GM12878 (cell line): ENCODE measurements around the gene SMOC1. TPM values are rescaled to one million over a fixed set of nuclear protein-coding genes. Genes with fewer than 3 reads are reported as not detected.

Source experiments
- ATAC-seq: fragments of 200-7000 bp; cut with Tn5 transposase; 3 replicates; pipeline ENCODE4 v1.9.1; 2020; ENCODE audit warnings: mild to moderate bottlenecking, moderate library complexity
- BruUV-seq: library from RNA; stranded (reverse); fragments of 400-500 nt; replicated peaks from 2 replicates; lab custom pipeline; 2021; lab: Mats Ljungman, UMichigan
- CTCF ChIA-PET: fragments of 300-600 bp; sonication (Branson Sonifier 250); formaldehyde crosslinking; extraction: SDS; loops from one replicate; lab custom pipeline; 2021; ENCODE audit warnings: inconsistent platforms; lab: Yijun Ruan, JAX
- POLR2A ChIA-PET: fragments of 350-600 bp; formaldehyde crosslinking; extraction: SDS; loops from one replicate; lab custom pipeline; 2021; ENCODE audit warnings: inconsistent platforms; lab: Charles Lee
- RAD21 ChIA-PET: fragments of 300-600 bp; sonication (Branson Sonifier 250); formaldehyde crosslinking; loops from one replicate; lab custom pipeline; 2023; ENCODE audit warnings: antibody characterized with exemption; ENCODE audit not compliant: unreplicated experiment; lab: Charles Lee
- SMC1A ChIA-PET: fragments of 300-600 bp; sonication (Branson Sonifier 250); formaldehyde crosslinking; loops from one replicate; lab custom pipeline; 2023; ENCODE audit not compliant: unreplicated experiment, uncharacterized antibody; lab: Charles Lee
- DNase-seq: peaks from one replicate; pipeline ENCODE4 v3.0.0-alpha.2; 2011; ENCODE audit warnings: low read depth, low spot score
- FAIRE-seq: peaks from 3 replicates; lab custom pipeline; 2011; peaks lifted over from hg19 to GRCh38; lab: Jason Lieb, UNC
- H2AFZ ChIP-seq: 2 replicates; pipeline ENCODE4 v1.6.0; 2011; ENCODE audit warnings: low read depth, low read length, control low read depth; ENCODE audit not compliant: control insufficient read depth
- H3K27ac ChIP-seq: 2 replicates; pipeline ENCODE4 v1.5.1; 2011; ENCODE audit warnings: control low read depth; ENCODE audit not compliant: control insufficient read depth, insufficient read depth
- H3K27me3 ChIP-seq, 2 experiments: replicated peaks in 1 of 2; 2 replicates each; pipeline versions ENCODE4 v1.6.0 to v1.6.1; 2011; ENCODE audit warnings: low read length in 1 of 2; ENCODE audit not compliant: control insufficient read depth in 2 of 2, insufficient read depth in 2 of 2
- H3K36me3 ChIP-seq, 2 experiments: 2 replicates each; pipeline ENCODE4 v1.5.1; 2011; ENCODE audit warnings: low read length in 1 of 2; ENCODE audit not compliant: control insufficient read depth in 2 of 2, insufficient read depth in 2 of 2
- H3K4me1 ChIP-seq: 2 replicates; pipeline ENCODE4 v1.6.1; 2011; ENCODE audit warnings: mild to moderate bottlenecking, low read length, moderate library complexity, mixed read lengths; ENCODE audit not compliant: control insufficient read depth, insufficient read depth
- H3K4me2 ChIP-seq: 2 replicates; pipeline ENCODE4 v1.6.0; 2011; ENCODE audit warnings: control low read depth; ENCODE audit not compliant: control insufficient read depth, insufficient read depth
- H3K4me3 ChIP-seq: fragments of 200-600 bp; sonication (generic); 2 replicates; pipeline ENCODE4 v1.5.1; 2016
- H3K79me2 ChIP-seq: 2 replicates; pipeline ENCODE4 v1.6.0; 2011; ENCODE audit warnings: low read length; ENCODE audit not compliant: control insufficient read depth, insufficient read depth
- H3K9ac ChIP-seq: 2 replicates; pipeline ENCODE4 v1.8.0; 2011; ENCODE audit warnings: low read length, control low read depth, mixed read lengths; ENCODE audit not compliant: control insufficient read depth, insufficient read depth
- H3K9me3 ChIP-seq: replicated peaks from 3 replicates; pipeline ENCODE4 v1.5.1; 2011; ENCODE audit warnings: mild to moderate bottlenecking, low read length; ENCODE audit not compliant: control insufficient read depth, insufficient read depth
- H4K20me1 ChIP-seq: 2 replicates; pipeline ENCODE4 v1.6.0; 2011; ENCODE audit not compliant: control insufficient read depth, insufficient read depth
- ATF2 ChIP-seq: IDR thresholded peaks from 2 replicates; pipeline ENCODE4 v1.6.1; 2012; ENCODE audit warnings: low read length, inconsistent platforms
- CBFB ChIP-seq: IDR thresholded peaks from 2 replicates; pipeline ENCODE4 v1.6.1; 2016; ENCODE audit warnings: antibody characterized with exemption, low read depth
- EP300 ChIP-seq, 2 experiments: fragments of 150-350 bp in 1 of 2; IDR thresholded peaks; 2 replicates each; pipeline ENCODE4 v1.6.1; 2011 to 2012; ENCODE audit warnings: low read depth in 2 of 2, low read length in 2 of 2, borderline replicate concordance in 1 of 2, improper control_type of control experiment in 1 of 2, inconsistent platforms in 1 of 2; ENCODE audit not compliant: control insufficient read depth in 1 of 2
- GABPA ChIP-seq: IDR thresholded peaks from 2 replicates; pipeline ENCODE4 v1.6.1; 2014; ENCODE audit warnings: antibody characterized with exemption, low read depth, mild to moderate bottlenecking, inconsistent platforms
- HDGF ChIP-seq: fragments of 450-650 bp; IDR thresholded peaks from 2 replicates; pipeline ENCODE4 v1.6.1; 2016; ENCODE audit warnings: antibody characterized with exemption
- IKZF2 ChIP-seq, 2 experiments: fragments of 450-650 bp; IDR thresholded peaks; 2 replicates each; pipeline ENCODE4 v1.6.1; 2017; ENCODE audit warnings: mild to moderate bottlenecking in 2 of 2, moderate library complexity in 2 of 2
- JUND ChIP-seq: IDR thresholded peaks from 2 replicates; pipeline ENCODE4 v1.6.1; 2012; ENCODE audit warnings: low read depth, mild to moderate bottlenecking, low read length, improper control_type of control experiment, moderate library complexity
- NBN ChIP-seq: fragments of 450-650 bp; IDR thresholded peaks from 2 replicates; pipeline ENCODE4 v1.6.1; 2016
- NR2C2 ChIP-seq: IDR thresholded peaks from 2 replicates; pipeline ENCODE4 v1.6.1; 2011; ENCODE audit warnings: borderline replicate concordance, low read depth; ENCODE audit not compliant: control insufficient read depth, insufficient read length
- NRF1 ChIP-seq: conservative IDR thresholded peaks from 2 replicates; pipeline ENCODE4 v1.6.1; 2011; ENCODE audit warnings: mild to moderate bottlenecking, low read depth, low read length, improper control_type of control experiment
- PML ChIP-seq: IDR thresholded peaks from 2 replicates; pipeline ENCODE4 v1.6.1; 2012; ENCODE audit warnings: low read length, inconsistent platforms
- POU2F2 ChIP-seq: IDR thresholded peaks from 3 replicates; pipeline ENCODE4 v1.6.1; 2011; ENCODE audit warnings: low read depth, mild to moderate bottlenecking, low read length, borderline replicate concordance
- RAD21 ChIP-seq: IDR thresholded peaks from 2 replicates; pipeline ENCODE4 v1.6.1; 2011; ENCODE audit warnings: mild to moderate bottlenecking, low read depth, low read length, moderate library complexity; ENCODE audit not compliant: insufficient read depth
- RB1 ChIP-seq: fragments of 450-650 bp; formaldehyde crosslinking; IDR thresholded peaks from 2 replicates; pipeline ENCODE4 v1.6.1; 2017; ENCODE audit warnings: mild to moderate bottlenecking, borderline replicate concordance
- SREBF1 ChIP-seq: IDR thresholded peaks from 2 replicates; pipeline ENCODE4 v1.6.1; 2012; ENCODE audit warnings: mild to moderate bottlenecking, low read length
- ZBED1 ChIP-seq: IDR thresholded peaks from 2 replicates; pipeline ENCODE4 v1.6.1; 2016; ENCODE audit warnings: borderline replicate concordance
- ZNF207 ChIP-seq: fragments of 450-650 bp; IDR thresholded peaks from 2 replicates; pipeline ENCODE4 v1.6.1; 2014; ENCODE audit warnings: antibody characterized with exemption, mild to moderate bottlenecking, borderline replicate concordance
- WGBS: methylation state at CpG from one replicate; pipeline ENCODE4 v1.1.6; 2016; ENCODE audit warnings: low lambda C conversion rate; ENCODE audit not compliant: insufficient replicate concordance, insufficient coverage; ENCODE audit errors: missing lambda C conversion rate; 5-methylcytosine and 5-hydroxymethylcytosine counted together
- in situ Hi-C: fragments of 300-500 bp; cut with MboI; formaldehyde crosslinking; loops from 9 replicates; pipeline ENCODE4 v1.14.3; 2018; ENCODE audit warnings: mixed read lengths
- intact Hi-C: fragments of 100-400 bp; cut with micrococcal nuclease; formaldehyde crosslinking; loops from one replicate; pipeline ENCODE4 v1.14.2; 2022; ENCODE audit not compliant: unreplicated experiment
- polyA plus RNA-seq, 11 experiments: library from polyadenylated mRNA; depleted of rRNA in 4 of 11; unstranded in 6 of 11; stranded (reverse) in 5 of 11; fragments of >200 nt; fragmentation: Nextera tagmentation in 4 of 11; fragmentation: Illumina TruSeq in 1 of 11; extraction: Ambion mirVana in 4 of 11; extraction: Trizol in 1 of 11; gene quantifications; 1 replicate in 1 of 11; 2 replicates in 10 of 11; pipeline versions ENCODE4 v1.2.1 to v1.2.3, GENCODE V29; 2011 to 2016; ENCODE audit warnings: inconsistent platforms in 2 of 11, missing spikeins in 2 of 11, low read depth in 1 of 11
- total RNA-seq, 4 experiments: library from RNA; depleted of rRNA in 3 of 4; stranded (reverse); fragments of >200 nt in 3 of 4; fragmentation: Illumina TruSeq in 1 of 4; extraction: Trizol in 1 of 4; gene quantifications; 2 replicates each; pipeline versions ENCODE4 v1.2.1 to v1.2.3, GENCODE V29; 2013 to 2021
- TF ChIP-seq, protein P1 (sequence below): IDR thresholded peaks from 2 replicates; pipeline ENCODE4 v1.6.1; 2012; ENCODE audit warnings: low read depth, low read length, improper control_type of control experiment
- TF ChIP-seq, protein P2 (sequence below): fragments of 450-650 bp; IDR thresholded peaks from 2 replicates; pipeline ENCODE4 v1.6.1; 2014; ENCODE audit warnings: mild to moderate bottlenecking

The SMOC1 gene
- total and polyA plus RNA-seq, 10 of the 15 experiments (the other 5 are each of a cell fraction or from before 2014, with no cell fraction given): 0.03 to 0.26 (median 0.14) TPM; not detected in 7

DNA sequence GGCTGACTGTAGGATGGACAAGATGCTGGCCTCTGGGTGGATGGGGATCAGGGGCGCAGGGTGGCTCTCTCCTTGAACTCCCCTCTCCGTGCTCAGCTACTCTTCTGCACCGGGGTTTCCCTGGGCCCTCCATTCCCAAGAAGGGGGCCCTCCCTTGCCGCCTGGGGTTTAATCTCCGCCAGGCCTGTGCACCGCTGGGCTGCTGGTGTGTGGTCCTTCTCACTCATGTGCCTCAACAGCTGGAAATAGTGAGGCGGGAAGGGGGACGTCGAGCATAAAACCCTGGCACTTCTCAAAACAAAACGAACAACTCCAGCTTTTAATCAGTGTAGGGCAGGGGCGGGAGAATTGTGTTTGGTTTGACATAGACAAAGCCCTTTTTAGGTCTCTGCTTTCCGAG lies 19.0 kb upstream of the SMOC1 start:
- no TSS peak for BruUV-seq
- ChIA-PET SMC1A (no interaction called here), RAD21 (no interaction called here), POLR2A (no interaction called here), CTCF (no interaction called here)
- no peak for DNase-seq
- Histone ChIP-seq H3K79me2 (no peaks in the 10 kb centered on the region), H3K4me1 (no peaks in the 10 kb centered on the region), H3K36me3 (no peaks in the 10 kb centered on the region), H3K9me3 (no peaks in the 10 kb centered on the region; the same call in 2 of the 3 replicates), H3K4me3 (no peak overlapping the region), H2AFZ (no peak overlapping the region), H3K9ac (no peak overlapping the region), H3K27ac (no peak overlapping the region), H4K20me1 (no peaks in the 10 kb centered on the region), H3K27me3 (peaks cover 8 to 9% of the 10 kb centered on the region in 2 experiments), H3K4me2 (no peak overlapping the region)
- no peak for ATAC-seq
- in situ Hi-C loops (no loop called here), intact Hi-C loops (no loop called here)
- TF ChIP-seq ZNF207 (no peak), CBFB (no peak), IKZF2 (IDR thresholded peaks at IDR 0.05) (no peak), PML (no peak), EP300 (IDR thresholded peaks at IDR 0.05; ENCODE audit: borderline replicate concordance in 1 of 2, control insufficient read depth in 1 of 2, low read depth in 2 of 2, low read length in 2 of 2) (no peak), GABPA (no peak), RB1 (no peak), NR2C2 (no peak), NBN (no peak), RAD21 (no peak), POU2F2 (no peak), JUND (no peak), HDGF (no peak), ATF2 (no peak), ZBED1 (no peak), NRF1 (no peak), SREBF1 (no peak)
- TF ChIP-seq, protein P1, sequence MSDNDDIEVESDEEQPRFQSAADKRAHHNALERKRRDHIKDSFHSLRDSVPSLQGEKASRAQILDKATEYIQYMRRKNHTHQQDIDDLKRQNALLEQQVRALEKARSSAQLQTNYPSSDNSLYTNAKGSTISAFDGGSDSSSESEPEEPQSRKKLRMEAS: no peak
- TF ChIP-seq, protein P2, sequence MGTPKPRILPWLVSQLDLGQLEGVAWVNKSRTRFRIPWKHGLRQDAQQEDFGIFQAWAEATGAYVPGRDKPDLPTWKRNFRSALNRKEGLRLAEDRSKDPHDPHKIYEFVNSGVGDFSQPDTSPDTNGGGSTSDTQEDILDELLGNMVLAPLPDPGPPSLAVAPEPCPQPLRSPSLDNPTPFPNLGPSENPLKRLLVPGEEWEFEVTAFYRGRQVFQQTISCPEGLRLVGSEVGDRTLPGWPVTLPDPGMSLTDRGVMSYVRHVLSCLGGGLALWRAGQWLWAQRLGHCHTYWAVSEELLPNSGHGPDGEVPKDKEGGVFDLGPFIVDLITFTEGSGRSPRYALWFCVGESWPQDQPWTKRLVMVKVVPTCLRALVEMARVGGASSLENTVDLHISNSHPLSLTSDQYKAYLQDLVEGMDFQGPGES: no peak
- WGBS: 21% methylated on average over 10 of the region's 12 CpGs
- no peak for FAIRE-seq
